Osteoblast (primary cell): ENCODE measurements around the gene DTNB. TPM values are rescaled to one million over a fixed set of nuclear protein-coding genes. Genes with fewer than 3 reads are reported as not detected.

ENCODE experiments used
- DNase-seq: peaks from one replicate; pipeline ENCODE4 v3.0.0; 2011; ENCODE audit warnings: low spot score, mixed read lengths; ENCODE audit not compliant: insufficient read length; ENCODE audit errors: missing footprints
- H2AFZ ChIP-seq: 2 replicates; pipeline ENCODE4 v1.6.0; 2011; ENCODE audit warnings: mild to moderate bottlenecking, low read length
- H3K27ac ChIP-seq: 2 replicates; pipeline ENCODE4 v1.5.1; 2011; ENCODE audit warnings: mild to moderate bottlenecking, low read depth, low read length, moderate library complexity
- H3K27me3 ChIP-seq: 2 replicates; pipeline ENCODE4 v1.6.0; 2012; ENCODE audit warnings: mild to moderate bottlenecking, control low read depth, inconsistent platforms, low read length, moderate library complexity; ENCODE audit not compliant: insufficient read depth
- H3K36me3 ChIP-seq: 2 replicates; pipeline ENCODE4 v1.5.1; 2011; ENCODE audit warnings: mild to moderate bottlenecking, low read length, control low read depth, moderate library complexity; ENCODE audit not compliant: insufficient read depth
- H3K4me1 ChIP-seq: 2 replicates; pipeline ENCODE4 v1.5.1; 2011; ENCODE audit warnings: mild to moderate bottlenecking, low read length, control low read depth, moderate library complexity; ENCODE audit not compliant: insufficient read depth
- H3K4me2 ChIP-seq: 2 replicates; pipeline ENCODE4 v1.6.0; 2011; ENCODE audit warnings: mild to moderate bottlenecking, low read length; ENCODE audit not compliant: insufficient read depth
- H3K4me3 ChIP-seq: fragments of 200-600 bp; sonication (generic); 3 replicates; pipeline ENCODE4 v1.5.1; 2012; ENCODE audit warnings: mild to moderate bottlenecking, low read length, inconsistent platforms; ENCODE audit not compliant: insufficient read depth
- H3K79me2 ChIP-seq: 2 replicates; pipeline ENCODE4 v1.6.0; 2012; ENCODE audit warnings: mild to moderate bottlenecking, low read length, control low read depth, inconsistent platforms; ENCODE audit not compliant: insufficient read depth
- H3K9me3 ChIP-seq: 2 replicates; pipeline ENCODE4 v1.5.1; 2011; ENCODE audit warnings: low read depth, low read length, control low read depth
- H4K20me1 ChIP-seq: 2 replicates; pipeline ENCODE4 v1.6.0; 2012; ENCODE audit warnings: mild to moderate bottlenecking, low read length, control low read depth; ENCODE audit not compliant: insufficient read depth
- total RNA-seq: library from RNA; depleted of rRNA; stranded (reverse); fragments of >200 nt; gene quantifications from 2 replicates; pipeline ENCODE4 v1.2.3, GENCODE V29; 2012
- TF ChIP-seq, protein P1 (sequence below): IDR thresholded peaks from 2 replicates; pipeline ENCODE4 v1.5.1; 2011; ENCODE audit warnings: mild to moderate bottlenecking, low read depth, low read length, moderate library complexity; ENCODE audit errors: extremely low read depth

The DTNB gene
- total RNA-seq, 1 donor, result 9.8 TPM

DNA sequence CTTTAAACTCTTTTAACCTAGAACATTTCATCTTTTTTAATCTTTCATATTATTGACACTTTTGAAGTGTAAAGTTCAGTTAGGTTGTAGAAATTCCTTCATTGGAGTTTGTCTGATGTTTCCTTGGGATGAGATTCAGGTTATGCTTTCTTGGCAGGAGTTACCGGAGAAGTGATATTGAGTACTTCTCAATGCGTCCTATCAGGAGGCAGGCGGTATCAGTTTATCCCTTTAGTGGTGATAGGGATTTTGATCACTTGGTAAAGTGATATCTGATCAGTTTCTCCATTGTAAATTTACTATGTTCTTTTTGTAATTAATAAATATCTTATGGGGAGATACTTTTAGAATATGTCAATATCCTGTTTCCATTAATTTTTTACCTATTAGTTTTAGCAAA is 78.4 kb downstream of the DTNB start:
- Histone ChIP-seq H3K27me3 (no peaks in the 10 kb centered on the region), H3K4me3 (no peak overlapping the region), H3K27ac (no peak overlapping the region), H3K4me1 (no peaks in the 10 kb centered on the region), H4K20me1 (no peaks in the 10 kb centered on the region), H2AFZ (no peak overlapping the region), H3K79me2 (no peaks in the 10 kb centered on the region), H3K36me3 (no peaks in the 10 kb centered on the region), H3K9me3 (no peaks in the 10 kb centered on the region), H3K4me2 (no peak overlapping the region)
- no peak for DNase-seq
- TF ChIP-seq, protein P1, sequence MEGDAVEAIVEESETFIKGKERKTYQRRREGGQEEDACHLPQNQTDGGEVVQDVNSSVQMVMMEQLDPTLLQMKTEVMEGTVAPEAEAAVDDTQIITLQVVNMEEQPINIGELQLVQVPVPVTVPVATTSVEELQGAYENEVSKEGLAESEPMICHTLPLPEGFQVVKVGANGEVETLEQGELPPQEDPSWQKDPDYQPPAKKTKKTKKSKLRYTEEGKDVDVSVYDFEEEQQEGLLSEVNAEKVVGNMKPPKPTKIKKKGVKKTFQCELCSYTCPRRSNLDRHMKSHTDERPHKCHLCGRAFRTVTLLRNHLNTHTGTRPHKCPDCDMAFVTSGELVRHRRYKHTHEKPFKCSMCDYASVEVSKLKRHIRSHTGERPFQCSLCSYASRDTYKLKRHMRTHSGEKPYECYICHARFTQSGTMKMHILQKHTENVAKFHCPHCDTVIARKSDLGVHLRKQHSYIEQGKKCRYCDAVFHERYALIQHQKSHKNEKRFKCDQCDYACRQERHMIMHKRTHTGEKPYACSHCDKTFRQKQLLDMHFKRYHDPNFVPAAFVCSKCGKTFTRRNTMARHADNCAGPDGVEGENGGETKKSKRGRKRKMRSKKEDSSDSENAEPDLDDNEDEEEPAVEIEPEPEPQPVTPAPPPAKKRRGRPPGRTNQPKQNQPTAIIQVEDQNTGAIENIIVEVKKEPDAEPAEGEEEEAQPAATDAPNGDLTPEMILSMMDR, result no peak

GRCh38 chr2:25592766-25593292 is 80.5 kb downstream of the DTNB start:
- Histone ChIP-seq H4K20me1 (no peaks in the 10 kb centered on the region), H3K4me2 (no peak overlapping the region), H3K4me3 (no peak overlapping the region), H3K9me3 (no peaks in the 10 kb centered on the region), H2AFZ (peak overlapping the region; percentile 20), H3K27ac (no peak overlapping the region), H3K79me2 (no peaks in the 10 kb centered on the region), H3K36me3 (no peaks in the 10 kb centered on the region), H3K4me1 (peaks cover under 1% of the 10 kb centered on the region), H3K27me3 (no peaks in the 10 kb centered on the region)
- DNase-seq, result no peak
- TF ChIP-seq, protein P1, result no peak

DNA sequence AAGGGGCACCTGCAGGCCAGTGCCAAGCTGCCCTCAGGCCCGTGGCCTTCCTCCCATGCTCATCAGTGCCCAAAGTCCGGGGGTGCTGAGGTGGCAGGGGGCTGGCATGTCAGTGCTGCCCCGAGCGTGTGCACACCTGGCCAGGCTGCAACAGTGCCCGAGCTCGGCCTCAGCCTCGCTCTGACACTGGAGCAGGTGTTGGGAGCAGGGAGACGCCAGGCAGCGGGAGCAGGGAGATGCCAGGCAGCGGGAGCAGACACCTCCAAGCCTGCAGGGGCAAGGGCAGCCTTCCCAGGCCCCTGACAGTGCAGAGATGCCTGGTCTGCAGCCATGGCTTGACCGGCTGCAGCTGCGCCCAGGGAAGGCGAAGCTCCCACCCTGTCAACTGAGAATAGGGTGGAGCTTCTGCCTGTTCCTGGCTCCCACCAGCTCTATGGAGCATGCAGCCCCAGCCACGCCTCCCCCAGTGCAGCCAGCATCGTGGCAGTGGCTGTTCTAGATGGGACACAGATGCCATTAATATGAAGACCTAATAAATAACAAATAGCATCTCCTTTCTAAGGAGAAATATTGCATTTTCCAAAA is 82.4 kb downstream of the DTNB start:
- Histone ChIP-seq H2AFZ (no peak overlapping the region), H3K4me2 (no peak overlapping the region), H4K20me1 (no peaks in the 10 kb centered on the region), H3K4me3 (no peak overlapping the region), H3K9me3 (no peaks in the 10 kb centered on the region), H3K79me2 (no peaks in the 10 kb centered on the region), H3K4me1 (peaks cover 13% of the 10 kb centered on the region), H3K27me3 (no peaks in the 10 kb centered on the region), H3K27ac (no peak overlapping the region), H3K36me3 (no peaks in the 10 kb centered on the region)
- TF ChIP-seq, protein P1, result no peak
- no peak for DNase-seq

DNA sequence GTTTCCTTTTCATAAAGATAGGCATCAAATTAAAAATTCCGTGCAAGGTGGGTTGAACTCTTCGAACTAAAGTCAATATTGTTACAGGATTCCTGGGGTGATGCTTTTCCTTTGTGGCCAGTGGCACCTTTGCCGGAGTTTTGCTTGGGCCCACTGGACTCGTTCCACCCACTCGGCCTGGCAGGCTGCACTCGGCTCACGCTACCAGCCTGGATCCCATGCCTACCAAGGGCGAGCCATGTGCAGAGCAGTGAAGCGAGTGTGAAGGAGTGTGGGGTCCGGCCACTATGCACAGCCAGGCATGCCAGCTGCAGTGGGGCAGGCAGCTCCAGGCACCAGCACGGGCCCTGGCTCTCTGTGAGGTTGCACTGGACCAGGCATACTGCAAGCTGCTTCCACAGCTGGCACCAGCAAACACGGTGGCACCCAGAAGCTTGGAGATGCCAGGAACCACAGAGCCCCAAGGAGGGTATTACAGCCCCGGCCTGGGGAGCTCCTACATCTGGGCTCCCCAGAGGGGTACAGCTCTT is 83.6 kb downstream of the DTNB start:
- H3K4me3 ChIP-seq, result no peak overlapping the region
- TF ChIP-seq, protein P1, result no peak
- H3K4me1 ChIP-seq, result peaks cover 13% of the 10 kb centered on the region

More for the DNA sequence above, 83.6 kb downstream of the DTNB start:
- no peak overlapping the region for H3K4me2 ChIP-seq
- no peak overlapping the region for H3K27ac ChIP-seq
- H3K79me2 ChIP-seq, result no peaks in the 10 kb centered on the region
- no peaks in the 10 kb centered on the region for H3K36me3 ChIP-seq
- DNase-seq, result no peak
- no peaks in the 10 kb centered on the region for H4K20me1 ChIP-seq
- no peak overlapping the region for H2AFZ ChIP-seq
- no peaks in the 10 kb centered on the region for H3K9me3 ChIP-seq
- no peaks in the 10 kb centered on the region for H3K27me3 ChIP-seq
